Lung microvascular endothelial cell (primary cell): ENCODE data around the gene DDC. TPM values are rescaled to one million over a fixed set of nuclear protein-coding genes. Genes with fewer than 3 reads are reported as not detected.
A peak's percentile ranks its signal among the peaks of the same experiment; 100 is the strongest.
"Not testable (repeated sequence)": the region's sequence is repeated elsewhere in the genome, so short reads cannot be mapped to it uniquely, and the experiment has no call there.

Source experiments
- DNase-seq, 2 donors: peaks; one replicate each; pipeline versions ENCODE4 v3.0.0 to v3.0.0-alpha.2; 2010; ENCODE audit warnings: low read depth in 2 of 2
- total RNA-seq: library from RNA; depleted of rRNA; stranded (reverse); fragments of >200 nt; gene quantifications from 2 replicates; pipeline ENCODE4 v1.2.1, GENCODE V29; 2014

DDC gene
- total RNA-seq, 1 donor from 2014 or later = not detected

- DNase-seq = no peak
These were observed 36.7 kb downstream of the DDC start for GRCh38 chr7:50528266-50529092.

DNA sequence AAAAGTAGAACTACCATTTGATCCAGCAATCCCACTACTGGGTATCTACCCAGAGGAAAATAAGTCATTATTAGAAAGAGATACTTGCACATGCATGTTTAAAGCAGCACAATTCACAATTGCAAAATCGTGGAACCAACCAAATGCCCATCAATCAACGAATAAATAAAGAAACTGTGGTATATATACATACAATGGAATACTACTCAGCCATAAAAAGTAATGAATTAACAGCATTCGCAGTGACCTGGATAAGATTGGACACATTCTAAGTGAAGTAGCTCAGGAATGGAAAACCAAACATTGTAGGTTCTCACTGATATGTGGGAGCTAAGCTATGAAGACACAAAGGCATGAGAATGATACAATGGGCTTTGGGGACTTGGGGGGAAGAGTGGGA is 45.9 kb downstream of the DDC start:
- DNase-seq = not testable (repeated sequence)

DNA sequence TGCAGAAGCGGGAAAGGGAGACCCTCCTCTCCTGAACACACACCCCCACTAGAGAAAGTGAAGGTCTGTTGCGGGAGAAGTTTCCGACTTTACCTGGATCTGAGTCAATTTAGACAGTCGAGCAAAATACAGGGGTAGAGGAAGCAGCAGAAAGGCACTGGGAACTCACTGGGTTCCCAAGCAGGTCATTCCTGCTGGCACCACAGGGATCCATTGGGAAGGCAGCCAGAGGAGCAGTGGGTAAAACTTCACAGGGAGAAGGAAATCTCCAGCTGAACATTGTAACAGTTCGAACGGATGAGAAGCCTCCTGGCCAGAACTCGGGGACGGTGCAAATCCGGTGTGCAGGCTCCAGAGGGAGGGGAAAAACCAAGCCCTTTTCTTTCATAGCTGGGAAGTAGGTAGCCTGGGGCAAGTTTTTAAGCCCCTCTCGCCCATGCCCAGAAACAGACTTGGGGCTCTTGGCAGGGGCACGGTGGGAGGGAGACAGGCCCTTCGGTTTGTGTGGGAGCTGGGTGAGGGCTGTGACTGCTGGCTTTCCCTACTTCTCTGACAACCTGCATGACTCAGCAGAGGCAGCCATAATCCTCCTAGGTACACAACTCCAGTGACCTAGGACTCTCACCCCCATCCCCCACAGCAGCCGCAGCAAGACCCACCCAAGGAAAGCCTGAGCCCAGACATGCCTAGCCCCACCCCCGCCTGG is 51.9 kb downstream of the DDC start:
- no peak for DNase-seq

DNA sequence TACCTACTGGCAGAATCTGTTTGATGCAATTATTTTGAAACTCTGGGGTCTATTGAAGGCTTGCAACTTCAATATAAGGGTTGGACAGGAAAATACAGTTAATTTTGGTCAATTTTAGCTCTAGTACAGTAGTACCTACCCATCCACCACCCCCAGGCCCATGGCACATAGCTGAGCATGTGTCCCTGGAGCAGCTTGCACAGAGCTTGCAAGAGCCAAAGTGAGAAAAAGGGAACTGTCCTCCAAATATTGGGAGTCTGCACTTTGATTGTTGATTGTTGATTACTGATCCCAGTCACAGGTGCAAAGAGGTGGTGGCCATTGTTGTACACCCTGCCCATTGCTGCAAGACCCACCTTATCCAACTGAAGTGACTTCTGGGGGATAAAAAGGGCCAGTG is 52.8 kb downstream of the DDC start:
- DNase-seq = no peak

DNA sequence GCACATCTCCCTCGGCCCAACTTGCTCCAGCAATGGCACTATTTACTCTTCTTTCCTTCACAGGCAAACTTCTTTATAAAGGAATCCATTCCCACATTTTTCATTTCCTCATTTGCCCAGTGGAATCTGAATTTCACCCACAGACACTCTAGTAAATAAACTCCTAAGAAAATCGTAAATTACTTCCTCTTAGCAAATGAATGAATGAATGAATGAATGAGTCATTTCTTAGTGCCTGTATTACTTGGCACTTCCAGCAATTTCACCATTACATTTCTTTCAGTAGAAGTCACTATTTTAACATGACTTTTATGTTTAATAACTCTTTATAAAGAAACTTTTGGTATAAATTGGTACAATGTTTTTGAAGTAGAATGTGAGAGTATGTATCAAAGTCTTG is 55.7 kb downstream of the DDC start:
- DNase-seq = no peak

- DNase-seq = no peak
These were observed 56.7 kb downstream of the DDC start for GRCh38 chr7:50508471-50508943.

GRCh38 chr7:50507898-50508470 is 57.2 kb downstream of the DDC start:
- no peak for DNase-seq

- no peak for DNase-seq
These were observed 59.5 kb downstream of the DDC start for GRCh38 chr7:50505553-50506210.

DNA sequence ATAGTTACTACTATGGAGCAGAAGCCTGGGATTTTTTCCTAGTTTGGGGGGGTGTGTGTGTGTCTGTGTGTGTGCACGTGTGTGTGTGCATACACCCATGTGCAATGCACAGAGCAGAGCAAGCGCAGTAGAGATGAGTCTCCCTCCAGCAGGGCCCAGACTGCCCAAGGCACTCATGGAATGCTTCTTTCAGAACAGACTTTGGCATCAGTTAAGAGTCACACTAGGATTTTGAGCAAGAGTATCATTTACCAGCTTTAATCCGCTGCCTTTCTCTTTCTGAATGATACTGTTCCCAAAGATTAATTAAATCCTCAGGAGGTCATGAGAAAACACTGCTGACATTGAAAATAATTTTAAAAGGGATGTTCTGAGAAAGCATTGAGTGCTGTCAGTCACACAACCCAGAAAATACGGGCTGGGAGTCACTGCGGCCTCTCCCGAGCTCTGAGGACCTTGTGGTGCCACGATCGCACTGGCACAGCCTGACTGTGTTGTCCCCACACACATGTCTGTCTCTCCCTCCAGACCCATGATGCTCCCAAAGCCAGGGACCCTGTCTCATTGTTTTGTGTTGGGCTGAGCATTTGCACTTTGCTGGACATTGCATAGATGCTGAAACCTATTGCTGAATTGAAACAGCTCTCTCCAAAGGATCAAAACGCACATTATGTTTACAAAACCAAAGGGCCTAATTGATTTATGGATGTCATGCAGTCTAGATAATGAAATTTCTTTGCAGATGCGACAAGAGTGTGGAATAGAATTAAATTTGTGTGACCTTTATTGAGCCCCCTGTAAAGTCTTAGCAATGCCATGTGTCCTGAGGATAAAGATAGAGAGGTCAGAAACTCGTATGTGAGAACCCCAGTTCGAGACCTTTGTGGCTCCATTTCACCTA is 60.3 kb downstream of the DDC start:
- no peak for DNase-seq

DNA sequence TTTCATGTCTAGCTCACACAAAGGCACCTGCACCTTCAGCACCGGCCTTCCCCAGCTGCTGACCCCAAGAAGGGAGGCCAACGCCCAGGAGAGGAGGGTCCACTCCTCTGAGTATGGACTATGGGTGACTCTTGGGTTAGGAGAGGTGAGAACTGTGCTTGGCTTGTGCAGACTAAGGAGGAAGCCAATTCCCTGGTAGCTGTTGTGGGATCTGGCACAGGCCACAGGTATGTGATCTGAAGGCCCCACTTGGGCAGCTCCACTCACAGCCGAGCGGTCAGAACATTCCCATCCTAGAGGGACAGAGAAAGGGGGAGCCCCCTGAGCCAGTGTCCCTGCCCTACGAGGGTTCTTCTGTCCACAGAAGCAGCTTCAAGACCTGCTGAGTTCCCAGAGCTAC is 62.3 kb downstream of the DDC start:
- no peak for DNase-seq

DNA sequence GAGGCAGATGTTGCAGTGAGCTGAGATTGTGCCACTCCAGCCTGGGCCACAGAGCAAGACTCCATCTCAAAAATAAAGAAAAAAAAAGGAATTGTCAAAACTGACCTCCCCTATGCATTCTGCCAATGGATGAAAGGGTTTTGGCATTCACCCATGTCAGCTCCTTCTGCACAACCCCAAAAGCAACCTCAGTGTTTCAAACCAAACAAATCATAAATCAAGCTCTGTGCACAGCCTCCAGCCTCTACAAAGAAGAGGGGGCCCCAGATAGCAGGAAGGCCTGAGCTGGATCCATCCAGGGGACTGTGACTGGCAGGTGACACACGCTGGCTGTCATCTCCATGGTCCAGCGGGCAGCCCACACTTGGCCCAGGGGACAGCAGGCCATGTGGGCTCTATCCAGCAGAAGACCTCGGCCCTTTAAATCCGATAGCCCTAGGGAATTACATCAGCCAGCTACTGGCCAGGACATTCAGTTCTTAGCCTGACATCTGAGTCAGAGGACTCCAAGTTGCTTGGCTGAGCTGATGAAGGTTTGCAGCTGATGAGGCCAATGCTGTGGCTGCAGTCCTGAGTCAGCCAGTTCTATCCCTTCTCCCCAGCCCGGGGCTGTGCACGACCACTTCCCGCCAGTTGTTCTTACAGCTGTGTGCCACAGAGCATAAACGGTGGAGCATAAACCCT is 63.1 kb downstream of the DDC start:
- peak in 1 of 2 donors; percentile 71 for DNase-seq

GRCh38 chr7:50499092-50499491 is 66.1 kb downstream of the DDC start:
- DNase-seq = no peak

- peak in 1 of 2 donors; percentile 58 for DNase-seq
These were observed 67.2 kb downstream of the DDC start for GRCh38 chr7:50497968-50498367.

DNA sequence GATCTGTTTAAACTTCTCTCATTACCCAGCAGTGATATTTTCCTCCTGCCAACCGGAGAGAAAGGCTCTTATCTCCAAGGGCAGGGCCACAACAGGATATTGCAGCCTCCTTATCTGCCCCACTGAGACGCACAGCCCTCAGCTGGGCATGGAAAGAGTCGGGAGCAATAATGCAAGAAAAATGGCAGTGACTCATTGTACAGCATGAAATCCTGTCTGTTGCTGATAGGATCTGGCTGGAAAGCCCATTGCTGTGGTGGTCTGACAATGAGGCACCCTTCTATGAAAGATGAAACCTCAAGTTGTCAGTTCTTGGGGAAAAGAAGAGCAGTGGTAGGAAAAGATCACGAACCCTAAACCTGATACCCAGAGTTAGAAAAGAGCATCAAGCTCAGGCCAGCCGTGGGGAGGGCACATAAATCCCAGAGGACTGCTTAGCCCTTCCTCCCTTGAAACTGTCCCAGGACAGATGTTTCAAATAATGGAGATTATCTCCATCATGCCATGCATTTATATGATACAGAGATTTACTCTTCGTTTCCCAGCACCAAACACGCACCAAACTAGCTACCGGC is 68.0 kb downstream of the DDC start:
- peak in 1 of 2 donors; percentile 80 for DNase-seq

DNA sequence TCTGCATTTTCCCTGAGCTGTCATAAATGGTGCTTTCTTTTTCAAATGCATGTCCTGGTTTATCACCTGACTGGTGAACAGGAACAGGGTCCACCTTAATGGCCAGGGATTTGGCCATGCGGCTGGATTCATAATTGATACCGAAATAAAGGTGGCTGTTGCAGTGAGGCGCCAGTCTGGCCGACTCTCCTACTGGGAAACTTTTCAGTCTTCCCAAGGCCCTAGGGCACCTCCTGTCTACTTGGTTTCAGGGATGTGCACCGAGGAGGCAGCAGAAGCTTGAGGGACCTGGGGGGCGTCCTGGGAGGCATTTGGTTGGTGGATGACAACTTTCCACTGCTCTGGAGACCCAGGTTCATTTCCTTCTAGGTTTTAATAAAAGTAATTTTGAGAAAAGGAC is 68.6 kb downstream of the DDC start:
- DNase-seq = no peak

GRCh38 chr7:50495746-50496145 is 69.5 kb downstream of the DDC start:
- DNase-seq = no peak

DNA sequence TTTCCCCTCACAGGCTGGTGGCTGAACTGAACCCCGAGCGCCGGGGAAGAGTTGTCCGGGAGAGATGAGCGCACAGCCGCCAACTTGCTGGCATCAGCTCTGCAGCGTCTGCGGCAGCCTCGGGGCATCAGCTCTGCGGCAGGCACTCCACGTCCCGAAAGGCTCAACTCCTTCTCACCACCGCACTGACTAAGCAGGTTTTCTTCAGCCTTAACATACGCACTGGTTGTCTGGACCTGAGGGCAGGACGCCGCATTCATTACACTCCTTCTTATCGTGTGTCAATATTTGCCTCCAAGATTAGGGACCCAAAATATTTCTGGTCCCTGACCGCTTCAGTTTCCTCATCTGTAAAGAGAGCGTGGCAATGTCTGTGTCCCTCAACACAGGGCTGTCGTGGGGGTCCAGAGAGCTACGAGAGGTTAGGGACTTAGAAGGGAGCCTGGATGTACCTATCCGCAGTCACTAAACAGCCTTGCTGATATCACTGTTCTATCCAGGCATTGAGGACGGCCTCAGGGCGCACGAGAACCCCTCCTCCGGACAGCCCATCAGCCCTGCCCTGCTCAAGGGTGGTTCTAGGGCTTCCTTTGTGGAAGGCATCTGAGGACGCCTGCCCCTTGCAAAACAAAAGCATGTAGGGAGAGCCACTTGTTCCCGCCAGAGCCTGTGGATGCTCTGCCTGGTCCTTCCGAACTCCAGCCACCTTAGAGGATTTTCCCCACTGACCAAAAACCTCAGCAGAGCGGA is 72.3 kb downstream of the DDC start:
- DNase-seq = no peak

- DNase-seq = no peak
These were observed 73.3 kb downstream of the DDC start for GRCh38 chr7:50491943-50492342.

DNA sequence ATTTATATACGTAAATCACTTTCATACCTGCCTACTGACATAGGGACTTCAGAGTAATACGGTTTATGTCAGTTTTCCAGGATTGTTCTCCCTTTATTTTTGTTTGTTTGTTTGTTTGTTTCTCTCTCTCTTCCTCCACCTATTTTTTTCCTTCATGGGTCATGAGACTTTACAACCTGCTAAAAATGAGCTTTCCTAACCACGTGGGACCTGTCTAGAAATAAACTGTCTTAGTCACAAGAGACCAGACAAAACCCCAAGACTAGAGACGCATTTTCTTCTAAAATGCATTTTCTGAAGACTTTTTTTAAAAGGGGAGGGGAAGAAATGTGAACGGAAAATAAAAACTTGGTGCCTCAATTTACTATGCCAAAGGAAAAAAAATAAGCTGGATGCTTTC is 74.0 kb downstream of the DDC start:
- no peak for DNase-seq
